WERI-Rb-1 (cell line): ENCODE measurements around the gene CEP63.

Experiments used
- DNase-seq: peaks from one replicate; pipeline ENCODE4 v3.0.0-alpha.2; 2020
- H3K27ac ChIP-seq: fragments of 250-450 bp; sonication (Bioruptor Pico); 2 replicates; pipeline ENCODE4 v1.5.1; 2020; ENCODE audit warnings: mild to moderate bottlenecking, moderate library complexity
- H3K27me3 ChIP-seq: fragments of 250-450 bp; sonication (Bioruptor Pico); 2 replicates; pipeline ENCODE4 v1.5.1; 2021; ENCODE audit warnings: mild to moderate bottlenecking, low read depth, moderate library complexity; ENCODE audit not compliant: insufficient read depth, severe bottlenecking
- H3K36me3 ChIP-seq: fragments of 250-450 bp; sonication (Bioruptor Pico); 2 replicates; pipeline ENCODE4 v1.5.1; 2020; ENCODE audit warnings: mild to moderate bottlenecking, moderate library complexity
- H3K4me3 ChIP-seq: 2 replicates; pipeline ENCODE4 v1.5.1; 2011; ENCODE audit warnings: low read depth, mild to moderate bottlenecking, control low read depth, low read length
- H3K9me3 ChIP-seq: fragments of 250-450 bp; sonication (Bioruptor Pico); 2 replicates; pipeline ENCODE4 v1.5.1; 2021; ENCODE audit warnings: mild to moderate bottlenecking, moderate library complexity; ENCODE audit not compliant: severe bottlenecking
- CTCF ChIP-seq: IDR thresholded peaks from 2 replicates; pipeline ENCODE4 v1.5.1; 2011; ENCODE audit warnings: low read depth, mild to moderate bottlenecking, control low read depth, inconsistent platforms, low read length

CEP63 gene

DNA sequence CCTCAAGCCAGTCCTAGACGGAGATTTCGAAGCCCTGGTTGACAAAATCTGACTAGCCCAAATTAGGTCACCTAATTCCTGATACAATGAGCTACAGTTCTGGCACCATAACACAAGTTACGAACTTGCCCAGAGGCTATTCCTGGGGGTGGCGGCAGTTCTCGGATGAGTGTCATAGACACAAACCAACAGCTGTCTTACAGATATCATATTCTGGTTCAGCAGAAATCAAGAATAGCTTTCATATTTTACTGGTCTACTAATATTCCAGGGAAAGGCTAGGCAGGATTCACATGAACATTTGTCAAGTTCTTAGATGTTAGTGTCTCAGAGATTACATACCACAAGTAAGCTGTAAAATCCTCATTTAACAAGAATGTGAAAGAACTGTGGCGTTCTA, 8.9 kb upstream of the CEP63 start:
- H3K36me3 ChIP-seq = peaks cover 52% of the 10 kb centered on the region
- no peak overlapping the region for H3K27ac ChIP-seq
- H3K9me3 ChIP-seq = no peaks in the 10 kb centered on the region
- no peak overlapping the region for H3K4me3 ChIP-seq
- no peak for DNase-seq
- no peak for TF ChIP-seq CTCF
- no peaks in the 10 kb centered on the region for H3K27me3 ChIP-seq

DNA sequence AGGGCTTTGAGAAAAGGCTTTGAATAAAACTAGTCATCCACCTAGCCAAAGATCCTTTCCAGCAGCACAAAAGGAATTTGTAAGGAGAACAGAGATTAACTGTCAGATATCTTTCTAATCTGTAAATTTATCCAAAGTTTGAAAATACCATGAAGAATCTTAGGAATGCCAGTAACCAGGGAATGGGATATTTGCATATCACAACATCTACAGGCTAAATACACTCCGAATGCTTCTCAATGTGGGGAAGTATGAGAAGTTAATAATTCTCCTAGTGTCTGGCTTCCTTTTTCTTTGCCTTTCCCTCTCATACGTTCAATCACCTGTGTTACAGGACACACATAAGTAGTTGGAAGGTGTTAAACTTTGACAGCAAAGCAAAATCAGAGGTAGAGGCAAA, 7.9 kb upstream of the CEP63 start:
- DNase-seq = no peak
- H3K27me3 ChIP-seq = no peaks in the 10 kb centered on the region
- no peak overlapping the region for H3K4me3 ChIP-seq
- peaks cover 60% of the 10 kb centered on the region for H3K36me3 ChIP-seq
- no peak overlapping the region for H3K27ac ChIP-seq
- no peak for TF ChIP-seq CTCF
- no peaks in the 10 kb centered on the region for H3K9me3 ChIP-seq

GRCh38 chr3:134480546-134480945, 5.3 kb upstream of the CEP63 start:
- H3K36me3 ChIP-seq = peaks cover 64% of the 10 kb centered on the region
- H3K27me3 ChIP-seq = no peaks in the 10 kb centered on the region
- no peak for TF ChIP-seq CTCF
- H3K27ac ChIP-seq = no peak overlapping the region
- no peaks in the 10 kb centered on the region for H3K9me3 ChIP-seq
- H3K4me3 ChIP-seq = no peak overlapping the region
- no peak for DNase-seq

DNA sequence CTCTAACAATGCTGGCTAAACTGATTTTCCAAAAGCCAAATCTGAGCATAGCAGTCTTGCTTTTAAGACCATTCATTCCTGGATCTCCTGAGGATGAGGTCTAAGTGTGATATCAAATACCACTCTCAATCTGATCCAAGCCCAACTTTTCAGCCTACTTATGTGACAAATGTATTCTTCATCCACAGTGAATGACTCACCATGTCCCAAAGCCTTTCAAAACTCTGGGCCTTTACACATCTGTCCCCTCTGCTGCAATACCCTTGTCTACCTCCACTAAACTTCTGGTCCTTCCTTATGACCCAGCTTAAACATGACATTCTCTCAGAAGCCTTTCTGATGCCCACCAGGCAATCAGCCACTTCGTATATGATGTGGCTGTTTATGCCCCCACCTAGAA, 4.7 kb upstream of the CEP63 start:
- Histone ChIP-seq H3K36me3 (peaks cover 67% of the 10 kb centered on the region), H3K27ac (no peak overlapping the region)
- no peak for TF ChIP-seq CTCF

GRCh38 chr3:134482622-134483021, 3.2 kb upstream of the CEP63 start:
- no peak for TF ChIP-seq CTCF
- H3K27me3 ChIP-seq = no peaks in the 10 kb centered on the region
- peaks cover 59% of the 10 kb centered on the region for H3K36me3 ChIP-seq
- H3K27ac ChIP-seq = no peak overlapping the region
- no peaks in the 10 kb centered on the region for H3K9me3 ChIP-seq
- no peak overlapping the region for H3K4me3 ChIP-seq
- DNase-seq = no peak

More for the DNA sequence above, 4.7 kb upstream of the CEP63 start:
- no peak for DNase-seq
- H3K4me3 ChIP-seq = no peak overlapping the region
- no peaks in the 10 kb centered on the region for H3K9me3 ChIP-seq
- no peaks in the 10 kb centered on the region for H3K27me3 ChIP-seq

DNA sequence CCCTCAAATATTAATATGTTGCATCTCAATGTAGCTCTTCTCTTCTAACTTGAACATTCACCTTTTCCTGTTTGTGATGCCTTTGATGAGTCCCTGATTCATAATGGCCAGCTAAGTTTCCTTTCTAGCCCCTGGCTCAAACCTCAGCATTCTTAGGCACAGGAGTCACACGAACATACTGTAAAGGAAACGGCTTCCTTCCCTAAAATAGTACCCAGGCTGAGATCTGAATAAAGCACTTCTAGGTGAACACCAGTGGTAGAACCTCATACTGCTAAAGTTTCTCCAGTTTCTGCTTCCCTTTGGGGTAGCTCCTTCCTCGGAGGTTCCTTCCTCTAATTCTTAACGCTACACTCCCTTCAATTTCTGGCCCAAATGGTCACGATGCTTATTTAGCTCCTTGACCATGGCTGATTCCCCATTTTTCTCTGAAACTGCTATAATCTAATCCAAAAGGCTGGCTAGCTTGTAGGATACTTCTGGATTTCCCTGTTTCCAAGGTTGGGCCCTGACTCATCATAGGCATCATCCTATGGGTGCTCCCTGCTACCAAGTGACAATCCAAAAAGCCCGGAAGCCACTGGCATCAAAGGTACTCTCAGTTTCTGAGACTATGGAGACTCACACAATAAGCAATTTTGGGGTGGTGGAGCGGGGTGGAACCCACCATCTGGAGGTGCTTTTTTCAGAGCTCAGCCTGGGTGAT, 2.5 kb upstream of the CEP63 start:
- no peak overlapping the region for H3K27ac ChIP-seq
- no peaks in the 10 kb centered on the region for H3K9me3 ChIP-seq
- DNase-seq = no peak
- peaks cover 55% of the 10 kb centered on the region for H3K36me3 ChIP-seq
- H3K27me3 ChIP-seq = no peaks in the 10 kb centered on the region
- no peak overlapping the region for H3K4me3 ChIP-seq
- no peak for TF ChIP-seq CTCF
